Transverse colon (tissue), 4 donors: Measurements from ENCODE around the gene UBN2. TPM values are rescaled to one million over a fixed set of nuclear protein-coding genes. Genes with fewer than 3 reads are reported as not detected.

Source experiments
- DNase-seq: peaks from one replicate; pipeline ENCODE4 v3.0.0-alpha.2; 2019
- H3K27ac ChIP-seq, 4 donors: fragments of 200-600 bp; sonication (generic); 2 replicates each; pipeline ENCODE4 v1.5.1; 2016 to 2018; ENCODE audit warnings: inconsistent platforms in 4 of 4
- H3K27me3 ChIP-seq: fragments of 200-600 bp; sonication (generic); 2 replicates; pipeline ENCODE4 v1.5.1; 2017; ENCODE audit warnings: inconsistent platforms
- H3K36me3 ChIP-seq, 4 donors: fragments of 200-600 bp; sonication (generic); 2 replicates each; pipeline ENCODE4 v1.5.1; 2017 to 2019; ENCODE audit warnings: inconsistent platforms in 4 of 4
- H3K4me1 ChIP-seq, 4 donors: fragments of 200-600 bp; sonication (generic); 2 replicates each; pipeline ENCODE4 v1.5.1; 2017 to 2020; ENCODE audit warnings: inconsistent platforms in 4 of 4
- H3K4me3 ChIP-seq, 4 donors: fragments of 200-600 bp; sonication (generic); 1 replicate in 1 of 4; 2 replicates in 3 of 4; pipeline versions ENCODE4 v1.5.1 to v1.6.1; 2017 to 2019; ENCODE audit warnings: inconsistent platforms in 4 of 4
- H3K9me3 ChIP-seq, 2 donors: fragments of 200-600 bp; sonication (generic); 2 replicates each; pipeline ENCODE4 v1.5.1; 2017 to 2019; ENCODE audit warnings: inconsistent platforms in 2 of 2
- EP300 ChIP-seq: sonication (generic); formaldehyde crosslinking; IDR thresholded peaks from one replicate; pipeline ENCODE4 v1.6.1; 2017; ENCODE audit warnings: antibody characterized with exemption, low read depth
- POLR2A ChIP-seq: fragments of 450-650 bp; IDR thresholded peaks from one replicate; pipeline ENCODE4 v1.6.1; 2016; ENCODE audit warnings: antibody characterized with exemption, mild to moderate bottlenecking, moderate library complexity
- POLR2AphosphoS5 ChIP-seq, 3 donors: sonication (generic); formaldehyde crosslinking; IDR thresholded peaks; one replicate each; pipeline ENCODE4 v1.6.1; 2016; ENCODE audit warnings: antibody characterized with exemption in 3 of 3
- WGBS, 2 donors: methylation state at CpG; one replicate each; pipeline ENCODE4 v1.1.5; 2018; ENCODE audit warnings: low coverage in 1 of 2; 5-methylcytosine and 5-hydroxymethylcytosine counted together
- in situ Hi-C, 4 donors: fragments of 200-750 bp; cut with MboI; loops; one replicate each; pipeline versions ENCODE4 v1.15.0 to v1.15.1; 2017; ENCODE audit warnings: low sequenced_read_pairs in 3 of 4, low pct_ligation_motif_present in 1 of 4, low pct_unique_long_range_greater_than_20kb in 1 of 4
- intact Hi-C: fragments of 100-400 bp; cut with DNase I; formaldehyde crosslinking; loops from one replicate; pipeline ENCODE4 v1.15.1; 2023; ENCODE audit warnings: low total_unique reads
- total RNA-seq, 4 donors: library from RNA; depleted of rRNA; stranded (reverse); fragments of >200 nt; gene quantifications; one replicate each; pipeline ENCODE4 v1.1.0, GENCODE V29; 2016
- TF ChIP-seq, protein P1 (sequence below), 5 experiments: fragments of 200-600 bp in 3 of 5; fragments of 450-650 bp in 2 of 5; sonication (generic) in 3 of 5; IDR thresholded peaks; 1 replicate in 2 of 5; 2 replicates in 3 of 5; pipeline ENCODE4 v1.5.1; 2016 to 2017; ENCODE audit warnings: antibody characterized with exemption in 5 of 5, inconsistent platforms in 3 of 5, mild to moderate bottlenecking in 2 of 5, moderate library complexity in 1 of 5

Gene UBN2
- total RNA-seq, 4 donors from 2014 or later = 9.7 to 22.1 (median 13.9) TPM

DNA sequence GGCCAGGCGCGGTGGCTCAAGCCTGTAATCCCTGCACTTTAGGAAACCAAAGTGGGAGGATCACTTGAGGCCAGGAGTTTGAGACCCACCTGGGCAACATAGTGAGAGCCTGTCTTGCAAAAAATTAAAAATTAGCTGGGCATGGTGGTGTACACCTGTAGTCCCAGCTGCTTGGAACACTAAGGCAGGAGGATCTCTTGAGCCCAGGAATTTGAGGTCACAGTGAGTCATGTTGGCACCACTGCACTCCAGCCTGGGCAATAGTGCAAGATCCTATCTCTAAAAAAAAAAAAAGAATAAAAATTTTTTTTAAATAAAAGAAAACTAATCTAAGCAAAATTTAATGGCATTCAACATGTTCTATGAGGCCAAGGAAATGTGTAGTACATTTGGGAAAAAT lies 44.9 kb upstream of the UBN2 start:
- Histone ChIP-seq H3K4me3 (no peak overlapping the region), H3K4me1 (no peaks in the 10 kb centered on the region), H3K9me3 (no peaks in the 10 kb centered on the region), H3K36me3 (no peaks in the 10 kb centered on the region), H3K27me3 (no peaks in the 10 kb centered on the region), H3K27ac (no peak overlapping the region)
- 60 to 98% methylated on average over 2 of the region's 2 CpGs for WGBS, 2 donors
- in situ Hi-C loops (no loop called here), intact Hi-C loops (no loop called here)
- no peak for TF ChIP-seq EP300
- TF ChIP-seq, protein P1, sequence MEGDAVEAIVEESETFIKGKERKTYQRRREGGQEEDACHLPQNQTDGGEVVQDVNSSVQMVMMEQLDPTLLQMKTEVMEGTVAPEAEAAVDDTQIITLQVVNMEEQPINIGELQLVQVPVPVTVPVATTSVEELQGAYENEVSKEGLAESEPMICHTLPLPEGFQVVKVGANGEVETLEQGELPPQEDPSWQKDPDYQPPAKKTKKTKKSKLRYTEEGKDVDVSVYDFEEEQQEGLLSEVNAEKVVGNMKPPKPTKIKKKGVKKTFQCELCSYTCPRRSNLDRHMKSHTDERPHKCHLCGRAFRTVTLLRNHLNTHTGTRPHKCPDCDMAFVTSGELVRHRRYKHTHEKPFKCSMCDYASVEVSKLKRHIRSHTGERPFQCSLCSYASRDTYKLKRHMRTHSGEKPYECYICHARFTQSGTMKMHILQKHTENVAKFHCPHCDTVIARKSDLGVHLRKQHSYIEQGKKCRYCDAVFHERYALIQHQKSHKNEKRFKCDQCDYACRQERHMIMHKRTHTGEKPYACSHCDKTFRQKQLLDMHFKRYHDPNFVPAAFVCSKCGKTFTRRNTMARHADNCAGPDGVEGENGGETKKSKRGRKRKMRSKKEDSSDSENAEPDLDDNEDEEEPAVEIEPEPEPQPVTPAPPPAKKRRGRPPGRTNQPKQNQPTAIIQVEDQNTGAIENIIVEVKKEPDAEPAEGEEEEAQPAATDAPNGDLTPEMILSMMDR (IDR thresholded peaks at IDR 0.05) = no peak
- no peak for TF ChIP-seq POLR2A
- no peak for TF ChIP-seq POLR2AphosphoS5 (IDR thresholded peaks at IDR 0.05)
- DNase-seq = no peak

GRCh38 chr7:139189357-139189756 lies 41.7 kb upstream of the UBN2 start:
- in situ Hi-C loops = no loop called here
- Histone ChIP-seq H3K36me3 (no peaks in the 10 kb centered on the region), H3K27ac (no peak overlapping the region), H3K4me3 (no peak overlapping the region), H3K27me3 (no peaks in the 10 kb centered on the region), H3K4me1 (no peaks in the 10 kb centered on the region), H3K9me3 (no peaks in the 10 kb centered on the region)
- intact Hi-C loops = no loop called here
- 92 to 93% methylated on average over 3 of the region's 3 CpGs for WGBS, 2 donors
- no peak for TF ChIP-seq POLR2AphosphoS5 (IDR thresholded peaks at IDR 0.05)
- TF ChIP-seq EP300 = no peak
- TF ChIP-seq POLR2A = no peak
- TF ChIP-seq, protein P1 (IDR thresholded peaks at IDR 0.05) = no peak
- DNase-seq = no peak

DNA sequence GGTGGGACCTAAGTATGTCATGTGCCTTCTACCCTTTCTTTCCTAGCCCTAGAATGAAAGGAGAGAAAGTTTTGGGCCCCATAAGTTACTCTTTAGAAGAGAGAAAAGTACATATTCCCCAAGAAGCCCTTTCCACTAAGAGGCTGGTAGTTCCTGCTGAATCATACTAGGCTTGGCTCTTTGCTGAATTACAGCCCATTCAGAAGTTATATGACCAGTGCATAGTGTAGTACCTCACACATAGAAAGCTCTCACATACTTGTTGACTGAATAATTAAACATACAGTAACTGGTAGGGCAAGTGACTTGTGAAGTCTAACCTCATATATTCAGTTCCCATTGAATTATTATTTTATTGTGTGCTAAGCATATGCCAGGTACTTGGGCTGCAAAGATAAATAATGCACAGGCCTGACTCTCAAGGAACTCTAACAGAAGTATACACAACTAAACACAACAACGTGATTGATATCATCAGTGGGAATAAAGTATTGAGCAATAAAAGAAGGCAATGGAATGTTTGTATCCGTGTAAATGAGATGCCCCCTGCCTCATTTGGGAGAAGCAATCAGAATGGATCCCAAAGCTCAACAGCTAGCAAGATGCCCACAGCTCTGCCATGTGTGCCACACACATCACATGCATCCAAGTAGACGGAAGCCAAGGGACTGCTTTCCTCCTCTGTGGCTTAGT lies 38.9 kb upstream of the UBN2 start:
- H3K27ac ChIP-seq = no peak overlapping the region
- H3K4me1 ChIP-seq = no peaks in the 10 kb centered on the region
- H3K9me3 ChIP-seq = no peaks in the 10 kb centered on the region
- no peaks in the 10 kb centered on the region for H3K27me3 ChIP-seq
- H3K36me3 ChIP-seq = no peaks in the 10 kb centered on the region
- WGBS, 2 donors = 82 to 90% methylated on average over 2 to 3 of the region's 3 CpGs
- no peak overlapping the region for H3K4me3 ChIP-seq
- in situ Hi-C loops (no loop called here), intact Hi-C loops (no loop called here)
- no peak for DNase-seq
- TF ChIP-seq, protein P1 (IDR thresholded peaks at IDR 0.05) = no peak
- no peak for TF ChIP-seq EP300
- no peak for TF ChIP-seq POLR2AphosphoS5 (IDR thresholded peaks at IDR 0.05)
- TF ChIP-seq POLR2A = no peak

DNA sequence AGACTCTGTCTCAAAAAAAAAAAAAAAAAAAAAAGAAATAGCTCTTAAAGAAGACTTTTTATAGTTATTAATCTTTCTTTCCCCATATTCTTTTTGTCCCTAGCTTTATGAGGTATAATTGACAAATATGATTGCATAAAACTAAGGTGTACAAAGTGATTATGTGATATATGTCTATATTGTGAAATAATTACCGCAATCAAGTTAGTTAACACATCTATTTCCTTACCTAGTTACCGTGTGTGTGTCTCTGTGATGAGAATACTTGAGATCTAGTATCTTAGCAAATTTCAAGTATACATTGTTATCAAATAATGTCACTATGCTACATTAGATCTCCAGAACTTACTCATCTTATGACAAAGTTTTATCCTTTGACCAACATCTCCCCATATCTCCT lies 30.7 kb upstream of the UBN2 start:
- in situ Hi-C loops = no loop called here

More for the DNA sequence above, 30.7 kb upstream of the UBN2 start:
- WGBS, 2 donors = 77 to 80% methylated on average over 2 of the region's 2 CpGs
- Histone ChIP-seq H3K27ac (no peak overlapping the region), H3K4me3 (no peak overlapping the region), H3K27me3 (no peaks in the 10 kb centered on the region), H3K9me3 (peaks cover 0 to 1% of the 10 kb centered on the region in 2 donors), H3K36me3 (no peaks in the 10 kb centered on the region), H3K4me1 (no peaks in the 10 kb centered on the region)
- intact Hi-C loops = no loop called here
- no peak for DNase-seq
- TF ChIP-seq, protein P1 (IDR thresholded peaks at IDR 0.05) = no peak
- TF ChIP-seq POLR2AphosphoS5 (IDR thresholded peaks at IDR 0.05) (no peak), EP300 (no peak), POLR2A (no peak)
